GM19395 (cell line): ENCODE results near the gene FBXL13.

Experiments
- ATAC-seq: cut with Tn5 transposase; IDR thresholded peaks from one replicate; pipeline ENCODE4 v1.9.1; 2021; ENCODE audit warnings: mild to moderate bottlenecking, moderate library complexity; ENCODE audit not compliant: unreplicated experiment

Gene FBXL13

DNA sequence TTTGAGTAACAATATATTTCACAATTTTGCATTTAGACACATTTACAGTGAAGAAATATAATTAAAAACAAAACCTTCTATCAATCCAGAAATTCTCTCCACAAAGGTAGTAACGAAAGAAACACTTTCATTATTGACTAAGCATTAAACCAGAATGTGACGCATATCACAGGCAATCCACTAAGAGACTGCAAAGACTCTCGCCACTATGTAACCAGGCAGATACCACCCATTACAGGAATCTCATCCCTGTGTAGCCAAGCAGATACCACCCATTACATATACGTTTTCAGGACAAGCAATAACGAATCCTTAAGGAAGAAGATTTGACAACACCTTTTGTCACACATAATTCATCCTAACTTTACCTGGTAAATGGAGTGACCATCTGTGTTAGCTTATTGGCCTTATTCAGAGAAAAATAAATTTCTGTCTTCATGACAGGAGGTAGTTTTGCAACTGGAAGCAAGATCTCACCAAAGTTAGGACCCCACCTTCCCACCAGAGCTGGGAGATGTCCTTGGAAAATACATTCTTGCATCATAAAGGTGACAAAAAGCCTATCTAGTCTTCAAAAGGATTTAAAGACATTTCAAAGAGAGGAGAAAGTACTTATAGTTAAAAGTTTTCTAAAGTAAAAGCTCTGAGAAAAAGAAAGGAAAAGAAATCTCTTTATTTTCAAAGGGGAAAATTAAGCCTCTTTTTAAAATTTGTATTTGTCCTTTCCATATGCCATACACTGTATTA lies 131.0 kb downstream of the FBXL13 start:
- ATAC-seq: no peak

DNA sequence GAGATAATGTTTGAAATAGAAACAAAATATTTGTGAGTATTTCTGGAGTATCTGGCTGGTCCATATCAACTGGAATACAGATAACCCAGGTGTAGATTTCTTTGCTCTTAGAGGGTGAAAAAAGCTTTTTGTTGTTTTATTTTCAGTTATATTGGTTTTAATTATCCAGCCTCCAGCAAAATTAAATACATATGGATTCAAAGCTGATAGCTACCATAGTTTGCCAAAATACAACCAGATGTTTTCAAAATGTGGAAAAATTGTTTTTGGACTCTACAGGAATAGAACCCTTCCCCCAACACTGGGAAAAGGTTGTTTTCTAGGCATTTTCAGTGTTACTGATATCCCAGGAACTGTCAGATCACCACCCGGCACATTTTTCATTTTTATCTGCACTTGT lies 131.7 kb downstream of the FBXL13 start:
- no peak for ATAC-seq

DNA sequence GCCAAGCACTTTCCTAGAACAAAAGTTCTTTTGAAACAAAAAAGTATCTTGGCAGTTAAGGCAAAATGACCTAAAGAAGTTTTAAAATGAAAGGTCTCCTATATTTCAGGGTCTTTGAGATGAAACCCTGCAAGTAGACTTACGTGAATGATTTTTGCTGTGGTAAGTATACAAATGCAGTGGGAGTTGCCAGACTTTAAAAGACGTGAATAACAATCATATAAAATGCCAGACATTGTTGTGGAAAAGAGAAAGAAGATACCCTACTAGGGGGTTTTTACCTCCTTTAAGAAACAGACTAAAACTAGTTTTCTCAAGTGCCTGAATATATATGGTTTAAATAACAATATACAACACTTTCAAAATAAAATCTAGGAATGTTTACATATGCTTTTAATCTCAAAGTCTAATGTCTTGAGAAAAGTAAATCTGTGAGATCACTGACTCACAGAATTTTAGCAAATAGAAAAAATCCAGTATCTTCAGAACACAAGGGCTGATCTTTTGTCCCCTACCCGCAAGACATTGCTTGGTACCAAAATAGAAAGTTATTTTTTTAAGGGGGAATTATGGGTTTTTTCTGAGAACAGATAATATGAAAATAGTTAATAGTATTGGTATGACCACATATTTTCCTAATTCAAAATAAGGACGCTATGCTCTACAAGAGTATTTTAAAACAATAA lies 132.3 kb downstream of the FBXL13 start:
- no peak for ATAC-seq

DNA sequence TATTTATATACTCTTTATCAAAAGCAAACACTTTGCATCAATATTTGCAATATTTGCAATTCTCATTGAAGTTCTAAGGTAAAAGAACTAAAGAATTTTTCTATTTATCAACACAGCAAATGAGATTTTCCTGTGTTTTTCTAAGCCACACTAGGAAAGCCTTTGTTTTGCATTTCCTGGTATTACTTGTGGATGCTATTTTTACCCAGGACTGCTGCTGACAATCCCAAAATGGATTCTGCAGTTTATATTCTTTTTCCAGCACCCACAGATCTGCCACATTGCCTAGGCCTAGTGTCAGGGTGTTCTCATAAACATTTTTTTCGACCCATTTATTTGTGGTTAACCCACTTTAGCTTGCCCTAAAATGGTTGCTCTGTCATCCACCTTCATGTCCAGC lies 135.9 kb downstream of the FBXL13 start:
- no peak for ATAC-seq

DNA sequence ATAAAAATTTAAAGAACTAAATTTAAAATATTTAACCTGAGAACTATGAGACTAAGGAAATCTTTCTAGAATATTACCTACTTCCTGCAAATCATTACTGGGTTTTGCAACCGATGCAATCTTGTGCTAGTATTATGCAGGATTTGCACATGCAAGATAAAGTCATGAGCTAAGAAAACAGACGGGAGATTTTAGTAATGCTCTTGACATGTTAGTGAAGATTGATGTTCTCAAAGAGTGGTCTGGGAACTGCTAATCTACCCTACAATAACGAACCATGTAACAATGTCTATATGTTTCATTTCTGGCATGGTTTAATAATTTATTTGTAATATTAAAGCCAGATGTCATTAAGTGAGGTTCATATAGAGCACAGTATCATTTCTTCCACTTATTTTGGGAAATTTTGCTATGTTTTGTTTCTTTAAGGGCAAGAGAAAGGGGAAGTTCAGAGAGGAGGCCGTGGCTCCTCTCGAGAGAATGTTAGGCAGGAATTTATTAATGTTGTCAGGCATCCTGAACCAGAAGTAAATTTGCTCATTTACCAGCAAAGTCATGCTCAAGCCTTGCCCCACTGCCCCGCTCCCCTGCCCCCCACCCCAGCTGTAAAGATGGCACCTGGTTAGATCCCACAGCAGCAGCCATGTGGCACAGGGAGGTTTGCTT lies 139.0 kb downstream of the FBXL13 start:
- no peak for ATAC-seq

DNA sequence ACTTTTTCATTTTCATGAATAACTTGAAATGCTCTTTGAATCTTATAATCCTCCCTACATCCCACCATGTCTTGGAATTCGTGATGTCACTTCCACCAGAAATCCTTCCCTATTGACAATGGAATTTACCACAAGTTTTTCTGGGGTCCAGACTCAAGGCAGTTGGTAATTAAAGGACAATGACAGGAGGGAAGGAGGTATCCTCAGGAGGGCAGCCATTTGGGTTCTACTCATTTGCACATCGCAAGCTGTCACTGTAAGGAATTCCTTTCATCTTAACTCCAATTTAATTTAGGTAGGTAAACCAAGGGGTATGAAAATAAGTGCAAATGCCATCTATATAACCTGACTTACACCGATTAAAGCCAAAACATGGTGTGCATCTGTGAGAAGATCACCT lies 139.9 kb downstream of the FBXL13 start:
- ATAC-seq: no peak

DNA sequence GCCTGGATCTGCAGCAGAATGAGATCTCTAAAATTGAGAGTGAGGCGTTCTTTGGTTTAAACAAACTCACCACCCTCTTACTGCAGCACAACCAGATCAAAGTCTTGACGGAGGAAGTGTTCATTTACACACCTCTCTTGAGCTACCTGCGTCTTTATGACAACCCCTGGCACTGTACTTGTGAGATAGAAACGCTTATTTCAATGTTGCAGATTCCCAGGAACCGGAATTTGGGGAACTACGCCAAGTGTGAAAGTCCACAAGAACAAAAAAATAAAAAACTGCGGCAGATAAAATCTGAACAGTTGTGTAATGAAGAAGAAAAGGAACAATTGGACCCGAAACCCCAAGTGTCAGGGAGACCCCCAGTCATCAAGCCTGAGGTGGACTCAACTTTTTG lies 140.4 kb downstream of the FBXL13 start:
- ATAC-seq: no peak

DNA sequence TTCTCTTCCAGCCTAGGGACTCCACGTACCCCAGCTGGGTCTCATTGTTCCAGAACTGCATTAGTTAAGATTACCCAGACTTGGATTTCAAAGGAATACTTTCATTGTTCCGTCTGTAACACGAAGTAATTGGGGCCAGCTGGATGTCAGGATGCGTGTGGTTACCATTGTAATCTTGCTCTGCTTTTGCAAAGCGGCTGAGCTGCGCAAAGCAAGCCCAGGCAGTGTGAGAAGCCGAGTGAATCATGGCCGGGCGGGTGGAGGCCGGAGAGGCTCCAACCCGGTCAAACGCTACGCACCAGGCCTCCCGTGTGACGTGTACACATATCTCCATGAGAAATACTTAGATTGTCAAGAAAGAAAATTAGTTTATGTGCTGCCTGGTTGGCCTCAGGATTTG lies 140.8 kb downstream of the FBXL13 start:
- no peak for ATAC-seq

DNA sequence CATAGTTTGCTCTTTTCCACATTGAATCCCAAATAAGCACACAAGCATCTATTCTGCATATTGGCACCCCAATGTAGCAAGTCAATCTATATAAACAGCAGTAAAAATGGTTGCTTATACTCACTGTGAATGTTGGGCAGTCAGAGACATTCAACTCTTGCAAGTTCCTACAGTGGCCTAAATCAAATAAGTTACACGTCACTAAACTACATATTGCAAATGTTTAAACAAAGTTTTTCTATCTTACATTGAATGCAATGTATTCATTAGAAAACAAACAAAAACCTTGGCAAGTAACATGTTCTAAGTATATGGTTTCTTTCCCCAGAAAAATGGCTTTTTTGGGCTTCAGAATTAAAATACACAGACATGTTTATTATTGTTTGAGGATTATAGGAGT lies 142.8 kb downstream of the FBXL13 start:
- ATAC-seq: no peak

DNA sequence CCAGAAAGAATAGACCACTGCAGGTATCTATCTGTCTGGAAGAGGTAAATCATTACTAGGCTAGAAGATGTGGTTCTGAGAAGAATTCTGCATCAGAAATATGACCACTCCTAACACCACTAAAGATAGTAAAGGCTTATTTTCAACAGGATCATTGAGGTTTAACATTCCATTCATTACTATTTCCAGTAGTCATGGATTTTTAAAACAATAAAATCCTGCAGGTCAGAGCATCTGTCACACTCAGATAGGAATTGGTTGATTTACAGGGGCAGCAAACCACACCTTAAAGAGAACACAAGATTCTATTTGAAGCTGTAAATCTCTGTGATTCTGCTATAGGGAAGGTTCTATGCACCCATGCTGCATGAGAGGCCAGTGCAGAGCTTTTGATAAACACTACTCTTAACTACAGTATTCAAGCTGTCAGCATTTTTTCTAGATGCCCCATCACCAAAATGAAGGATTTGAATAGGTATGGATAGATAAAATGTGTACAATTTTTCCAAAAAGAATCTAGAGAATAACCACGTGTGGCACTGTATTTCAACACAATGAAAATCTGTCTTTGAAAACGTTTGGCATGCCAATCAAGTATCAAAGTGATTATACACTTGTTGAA lies 147.2 kb downstream of the FBXL13 start:
- no peak for ATAC-seq

DNA sequence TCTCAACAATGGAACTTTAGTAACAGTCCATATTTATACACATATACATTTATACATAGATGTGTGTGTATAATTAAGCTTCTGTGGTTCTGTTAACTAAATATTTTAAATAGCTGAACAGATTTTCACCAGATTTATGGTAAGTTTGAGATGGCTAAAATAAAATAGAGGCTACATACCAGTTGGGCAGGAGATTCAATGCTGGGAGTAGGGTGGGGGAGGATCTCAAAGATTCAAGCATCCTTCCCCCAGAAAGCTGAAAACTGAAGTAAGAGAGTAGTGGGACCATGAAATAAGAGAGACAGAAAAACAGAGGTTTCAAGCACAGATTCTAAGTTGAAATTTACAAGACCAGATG lies 147.8 kb downstream of the FBXL13 start:
- ATAC-seq: no peak

DNA sequence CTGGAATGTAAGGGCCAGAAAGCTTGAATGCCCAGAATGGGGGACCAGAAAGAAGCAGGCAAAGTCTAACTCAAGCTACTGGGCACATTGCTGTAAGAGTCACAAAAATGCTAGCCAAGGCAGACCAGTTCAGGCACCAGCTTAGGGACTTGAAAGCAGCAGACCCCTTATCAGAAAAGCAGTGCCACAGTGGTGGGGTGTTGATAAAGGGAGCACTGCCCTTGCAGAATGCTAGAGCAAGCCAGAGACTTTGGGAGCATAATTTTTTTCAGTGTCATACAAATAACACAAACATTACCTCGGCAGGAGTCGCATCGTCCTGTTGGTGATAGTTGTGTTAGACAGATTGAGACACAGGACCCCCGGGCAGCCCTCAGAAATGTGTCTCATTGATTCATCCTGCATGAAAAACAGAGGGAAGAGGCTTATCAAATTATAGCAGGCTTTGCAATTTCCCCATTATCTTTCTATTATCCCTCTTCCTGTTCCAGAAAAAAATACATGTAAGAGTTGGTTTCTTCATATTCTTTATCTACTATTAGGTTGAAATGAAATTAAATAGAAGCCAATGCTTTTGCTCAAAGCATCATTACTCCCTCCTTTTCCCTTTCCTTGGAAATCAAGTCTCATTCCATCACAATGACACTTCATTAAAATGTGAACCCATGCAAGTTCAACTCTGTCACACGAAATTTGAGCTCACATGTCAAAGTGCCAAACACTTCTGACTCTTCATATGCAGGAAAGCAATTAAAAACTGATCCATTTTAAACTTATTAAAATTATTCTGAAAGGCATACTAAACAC lies 148.4 kb downstream of the FBXL13 start:
- ATAC-seq: no peak

DNA sequence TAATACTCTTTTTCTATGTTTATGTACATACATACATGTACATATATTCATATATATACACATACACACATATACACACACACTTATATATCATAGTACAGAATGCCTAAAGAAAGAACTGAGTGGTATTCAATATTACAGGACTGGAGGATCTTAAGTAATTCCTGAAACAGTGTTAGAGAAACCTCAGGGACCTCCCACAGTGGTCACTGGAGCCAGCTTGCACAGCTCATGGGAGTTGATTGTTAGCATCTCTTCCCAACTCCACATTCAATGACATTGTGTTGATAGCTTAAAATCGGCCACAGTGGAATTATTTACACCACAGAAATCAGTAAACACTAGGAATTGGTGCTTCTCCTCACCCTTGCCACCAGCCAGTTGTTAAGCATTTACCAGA lies 155.8 kb downstream of the FBXL13 start:
- no peak for ATAC-seq

DNA sequence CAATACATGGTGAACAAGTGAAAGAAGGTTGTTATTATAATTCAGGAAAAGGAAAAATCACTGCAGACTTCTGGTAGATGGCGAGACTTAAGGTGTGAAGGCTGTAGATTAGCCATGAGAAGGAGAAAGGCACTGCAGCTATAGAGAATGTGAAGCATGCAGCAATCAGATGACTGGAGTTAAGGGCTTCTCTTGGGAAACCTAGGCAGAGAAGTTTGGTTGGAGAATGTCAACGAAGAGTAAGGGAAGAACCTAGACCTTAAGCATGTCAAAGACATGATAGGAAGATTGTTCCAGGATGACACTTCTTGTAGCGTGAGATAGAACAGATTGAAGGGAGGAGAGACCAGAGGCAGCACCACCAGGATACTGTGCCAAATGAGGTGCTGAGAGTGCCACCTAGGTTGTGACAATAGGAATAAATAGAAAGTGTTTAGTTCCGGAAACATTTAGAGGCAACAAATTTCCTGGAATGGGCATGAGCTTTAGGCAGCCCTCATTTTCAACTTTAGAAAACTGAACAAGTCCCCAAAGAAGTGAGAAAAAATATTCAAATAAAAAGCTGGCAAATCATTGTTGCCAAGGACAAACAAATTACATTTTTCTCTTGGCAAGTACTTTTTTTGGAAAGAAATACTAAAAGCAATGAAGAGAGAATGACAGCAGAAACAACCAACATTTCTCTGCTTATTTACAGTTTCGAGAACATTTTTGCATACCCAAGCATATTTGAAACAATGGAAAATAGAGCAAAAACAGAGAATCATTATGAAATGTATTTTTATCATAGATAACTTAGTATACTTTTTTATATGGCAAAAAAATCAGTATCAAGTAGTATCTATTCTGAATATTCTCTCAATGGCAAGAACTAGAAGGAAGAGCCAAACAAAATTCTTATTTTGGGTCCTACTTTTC lies 156.9 kb downstream of the FBXL13 start:
- no peak for ATAC-seq

DNA sequence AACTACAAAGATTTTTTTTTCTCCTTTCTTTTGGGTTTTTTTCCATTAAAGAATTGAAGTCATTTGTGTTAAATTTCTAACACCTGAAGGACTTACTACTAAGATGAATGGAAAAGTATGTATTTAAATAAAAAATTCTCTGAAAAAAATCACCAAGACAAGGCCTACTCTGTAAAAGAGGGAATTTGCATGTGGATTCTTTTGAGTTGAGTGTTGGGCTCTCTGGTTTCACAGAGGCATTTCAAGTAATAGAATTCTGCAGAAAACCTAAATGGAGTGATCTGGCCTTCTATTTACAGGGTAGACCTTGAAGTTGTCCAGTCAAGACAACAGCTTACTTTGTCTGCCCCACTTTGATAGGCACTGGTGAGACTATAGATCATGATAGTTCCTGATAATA lies 157.7 kb downstream of the FBXL13 start:
- ATAC-seq: no peak

DNA sequence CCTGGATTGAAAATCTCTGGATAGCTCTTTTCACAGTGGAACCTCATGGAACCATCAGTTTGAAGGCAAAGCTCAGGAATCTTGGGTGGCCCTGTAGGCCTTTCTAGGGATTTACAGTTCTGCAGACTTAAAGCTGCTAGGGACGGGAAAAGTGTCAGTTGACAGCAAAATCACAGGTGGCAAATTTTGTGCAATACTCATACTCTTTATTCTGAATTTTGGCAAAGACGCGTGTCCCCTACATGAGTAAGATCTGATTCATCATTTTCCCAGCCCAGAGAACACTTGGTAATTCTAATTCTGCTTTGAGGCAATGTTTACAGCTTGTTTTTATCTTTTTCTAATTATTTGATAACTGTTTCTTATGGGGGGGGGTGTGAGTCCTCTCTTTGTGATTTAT lies 158.2 kb downstream of the FBXL13 start:
- no peak for ATAC-seq

DNA sequence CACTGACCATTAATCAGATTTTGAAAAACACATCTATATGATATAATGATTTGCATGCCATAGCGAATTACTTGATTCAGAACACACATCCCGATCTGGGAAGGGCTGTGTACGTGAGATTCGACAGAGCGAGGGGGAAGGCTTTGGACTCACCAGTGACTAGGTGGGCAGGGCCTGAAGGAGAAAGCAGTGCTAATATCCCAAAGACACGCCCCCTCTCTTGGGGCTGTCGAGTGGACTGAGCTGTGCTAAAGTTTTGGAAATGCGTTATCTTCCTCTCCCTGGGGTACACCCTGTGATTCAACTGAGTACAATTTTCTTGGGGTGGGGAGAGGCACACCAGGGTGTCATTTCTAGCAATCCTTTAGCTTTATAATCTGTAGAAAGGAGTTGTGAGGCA lies 160.0 kb downstream of the FBXL13 start:
- no peak for ATAC-seq

DNA sequence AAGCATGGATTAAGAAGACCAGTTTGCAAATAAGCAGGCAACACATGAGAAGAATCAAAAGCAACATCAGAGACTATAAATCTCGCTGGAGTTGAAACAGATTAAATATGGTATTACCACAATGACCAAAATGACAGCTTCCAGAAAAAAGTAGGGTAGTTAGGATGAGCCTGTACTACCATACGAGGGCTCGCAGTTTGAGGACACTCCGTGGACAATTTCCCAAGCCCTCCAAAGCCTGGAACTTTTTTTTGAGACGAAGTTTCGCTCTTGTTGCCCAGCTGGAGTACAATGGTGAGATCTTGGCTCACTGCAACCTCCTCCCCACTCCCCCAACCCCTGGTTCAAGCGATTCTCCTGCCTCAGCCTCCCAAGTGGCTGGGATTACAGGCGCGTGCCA lies 160.8 kb downstream of the FBXL13 start:
- no peak for ATAC-seq

DNA sequence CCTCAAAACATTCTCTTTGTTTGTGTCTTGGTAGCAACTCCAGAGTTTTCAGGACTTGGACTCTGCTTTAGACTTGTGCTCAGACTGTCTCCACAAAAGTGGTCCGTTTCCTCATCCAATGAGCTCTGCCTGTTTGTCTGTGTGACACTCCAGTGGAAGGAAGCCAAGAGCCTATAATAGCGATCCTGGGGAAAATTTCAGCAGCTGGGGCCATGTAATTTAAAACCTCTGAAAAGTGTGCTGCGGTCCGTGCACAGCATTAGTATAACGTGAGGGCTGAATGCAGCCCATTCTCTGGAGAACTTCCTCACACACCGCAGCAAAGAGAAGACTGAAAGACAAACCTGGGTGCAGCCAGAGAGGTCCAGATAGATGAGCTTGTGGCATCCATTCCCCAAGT lies 161.9 kb downstream of the FBXL13 start, which contains the start of gene LRRC17:
TSS of gene LRRC17 (plus strand) at position 259 of the 400 bp plus-strand sequence. CDS start 20,914 bp downstream, outside the sequence.
- ATAC-seq: no peak

DNA sequence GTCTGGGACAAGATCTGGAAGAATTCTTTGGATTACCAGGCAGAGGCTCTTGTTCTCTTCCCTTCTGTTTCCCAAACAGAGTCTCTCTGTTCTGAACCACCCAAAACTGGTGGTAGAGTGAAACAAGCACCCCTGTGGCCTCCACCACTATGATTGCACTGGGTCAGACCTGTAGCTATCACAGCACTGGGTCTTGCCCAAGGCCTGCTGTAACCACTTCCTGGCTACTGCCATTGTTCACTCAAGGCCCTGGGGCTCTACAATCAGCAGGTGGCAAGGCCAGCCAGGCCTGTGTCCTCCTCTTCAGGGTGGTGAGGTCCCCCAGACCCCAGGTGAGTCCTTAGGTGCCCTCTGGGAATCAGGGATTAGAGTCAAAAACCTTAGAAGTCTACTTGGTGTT lies 165.9 kb downstream of the FBXL13 start:
- no peak for ATAC-seq
